Activated naive CD4-positive, alpha-beta T cell treated with anti-CD3 and anti-CD28 coated beads, Interleukin-2, amount 50 U/mL, for 72 hours (primary cell): Measurements from ENCODE around the gene HMBS. TPM values are rescaled to one million over a fixed set of nuclear protein-coding genes. Genes with fewer than 3 reads are reported as not detected.
"Not testable (repeated sequence)": the region's sequence is repeated elsewhere in the genome, so short reads cannot be mapped to it uniquely, and the experiment has no call there.

Source experiments
- ATAC-seq, 2 donors: fragments of 150-1000 bp; cut with Tn5 transposase; 2 replicates each; pipeline ENCODE4 v1.10.0; 2021; ENCODE audit warnings: mild to moderate bottlenecking in 2 of 2, moderate library complexity in 2 of 2
- DNase-seq, 2 donors: peaks; one replicate each; pipeline ENCODE4 v3.0.0; 2021 to 2022; ENCODE audit warnings: low spot score in 2 of 2
- H3K27ac Mint-ChIP-seq, 2 donors: one replicate each; pipeline ENCODE4 v1.8.0; 2022; ENCODE audit warnings: mild to moderate bottlenecking in 2 of 2, mixed read lengths in 2 of 2
- H3K36me3 Mint-ChIP-seq, 2 donors: one replicate each; pipeline ENCODE4 v1.8.0; 2022; ENCODE audit warnings: mixed read lengths in 2 of 2
- H3K9me3 Mint-ChIP-seq, 2 donors: one replicate each; pipeline ENCODE4 v1.8.0; 2022; ENCODE audit warnings: mixed read lengths in 2 of 2
- total RNA-seq, 2 donors: library from RNA; stranded (reverse); gene quantifications; one replicate each; pipeline ENCODE4 v1.2.3, GENCODE V29; 2022

The HMBS gene
- total RNA-seq, 2 donors from 2014 or later = 20.0 to 35.7 TPM

DNA sequence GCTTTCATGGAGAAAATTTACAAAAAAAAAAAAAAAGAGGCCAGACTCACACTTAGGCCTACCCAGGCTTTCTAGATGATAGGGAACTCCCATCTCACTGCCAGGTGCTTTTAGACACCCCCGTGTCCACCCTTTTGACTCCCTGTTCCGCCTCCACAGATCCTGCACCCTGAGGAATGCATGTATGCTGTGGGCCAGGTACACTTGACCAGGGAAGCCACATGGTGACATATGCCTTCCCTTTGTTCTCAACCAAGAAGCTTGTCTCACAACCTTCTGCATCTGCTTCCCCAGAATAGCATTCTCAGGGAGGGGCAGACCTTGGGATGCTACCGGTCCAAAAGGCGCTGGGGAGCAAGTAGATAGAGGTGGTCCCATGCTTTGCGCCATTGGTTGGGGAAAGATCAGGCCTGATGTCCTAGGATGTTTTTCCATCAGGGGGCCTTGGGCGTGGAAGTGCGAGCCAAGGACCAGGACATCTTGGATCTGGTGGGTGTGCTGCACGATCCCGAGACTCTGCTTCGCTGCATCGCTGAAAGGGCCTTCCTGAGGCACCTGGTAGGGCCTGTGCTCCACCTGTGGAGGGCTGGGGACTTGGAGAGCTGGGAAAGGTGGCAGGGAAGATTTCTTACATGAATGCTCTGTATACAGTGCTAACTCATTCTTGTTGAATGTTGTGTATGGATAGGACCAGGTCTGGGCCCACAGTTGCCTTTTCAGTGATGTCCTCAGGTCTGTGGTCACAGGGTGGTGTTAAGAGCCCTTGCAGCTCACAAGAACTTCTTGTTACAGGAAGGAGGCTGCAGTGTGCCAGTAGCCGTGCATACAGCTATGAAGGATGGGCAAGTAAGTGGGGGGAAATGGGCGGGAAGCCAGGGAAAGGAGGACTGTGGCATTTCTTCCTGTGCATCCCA lies 7.5 kb downstream of the HMBS start:
- Mint-ChIP-seq H3K9me3 (no peaks in the 10 kb centered on the region), H3K36me3 (peaks cover 29 to 33% of the 10 kb centered on the region in 2 donors), H3K27ac (peak overlapping the region; percentile 97)
- DNase-seq = no peak
- ATAC-seq = no peak

DNA sequence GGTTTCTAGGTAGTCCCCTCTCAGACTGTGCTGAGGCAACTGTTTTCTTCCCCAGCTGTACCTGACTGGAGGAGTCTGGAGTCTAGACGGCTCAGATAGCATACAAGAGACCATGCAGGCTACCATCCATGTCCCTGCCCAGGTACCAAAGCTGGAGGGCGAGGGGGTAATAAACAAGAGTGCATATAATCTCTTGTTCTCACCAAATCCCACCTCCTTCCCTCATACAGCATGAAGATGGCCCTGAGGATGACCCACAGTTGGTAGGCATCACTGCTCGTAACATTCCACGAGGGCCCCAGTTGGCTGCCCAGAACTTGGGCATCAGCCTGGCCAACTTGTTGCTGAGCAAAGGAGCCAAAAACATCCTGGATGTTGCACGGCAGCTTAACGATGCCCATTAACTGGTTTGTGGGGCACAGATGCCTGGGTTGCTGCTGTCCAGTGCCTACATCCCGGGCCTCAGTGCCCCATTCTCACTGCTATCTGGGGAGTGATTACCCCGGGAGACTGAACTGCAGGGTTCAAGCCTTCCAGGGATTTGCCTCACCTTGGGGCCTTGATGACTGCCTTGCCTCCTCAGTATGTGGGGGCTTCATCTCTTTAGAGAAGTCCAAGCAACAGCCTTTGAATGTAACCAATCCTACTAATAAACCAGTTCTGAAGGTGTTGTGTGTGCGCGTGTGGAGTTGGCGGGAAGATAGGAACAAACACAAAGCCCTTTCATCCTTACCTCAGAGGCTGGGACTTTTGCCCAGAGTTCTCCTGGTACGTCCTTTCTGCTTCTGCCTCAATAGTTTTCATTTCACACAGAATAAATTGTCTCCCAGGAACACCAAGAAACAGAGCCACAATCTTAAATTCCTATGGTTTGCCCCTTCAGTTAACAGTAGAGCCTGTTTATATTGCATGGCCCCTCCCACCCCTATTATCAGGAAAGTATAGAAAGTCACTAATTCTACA lies 8.5 kb downstream of the HMBS start:
- Mint-ChIP-seq H3K36me3 (peaks cover 31 to 33% of the 10 kb centered on the region in 2 donors), H3K9me3 (no peaks in the 10 kb centered on the region), H3K27ac (peak overlapping the region; percentile 97)
- no peak for ATAC-seq
- peak in 1 of 2 donors; percentile 12 for DNase-seq

DNA sequence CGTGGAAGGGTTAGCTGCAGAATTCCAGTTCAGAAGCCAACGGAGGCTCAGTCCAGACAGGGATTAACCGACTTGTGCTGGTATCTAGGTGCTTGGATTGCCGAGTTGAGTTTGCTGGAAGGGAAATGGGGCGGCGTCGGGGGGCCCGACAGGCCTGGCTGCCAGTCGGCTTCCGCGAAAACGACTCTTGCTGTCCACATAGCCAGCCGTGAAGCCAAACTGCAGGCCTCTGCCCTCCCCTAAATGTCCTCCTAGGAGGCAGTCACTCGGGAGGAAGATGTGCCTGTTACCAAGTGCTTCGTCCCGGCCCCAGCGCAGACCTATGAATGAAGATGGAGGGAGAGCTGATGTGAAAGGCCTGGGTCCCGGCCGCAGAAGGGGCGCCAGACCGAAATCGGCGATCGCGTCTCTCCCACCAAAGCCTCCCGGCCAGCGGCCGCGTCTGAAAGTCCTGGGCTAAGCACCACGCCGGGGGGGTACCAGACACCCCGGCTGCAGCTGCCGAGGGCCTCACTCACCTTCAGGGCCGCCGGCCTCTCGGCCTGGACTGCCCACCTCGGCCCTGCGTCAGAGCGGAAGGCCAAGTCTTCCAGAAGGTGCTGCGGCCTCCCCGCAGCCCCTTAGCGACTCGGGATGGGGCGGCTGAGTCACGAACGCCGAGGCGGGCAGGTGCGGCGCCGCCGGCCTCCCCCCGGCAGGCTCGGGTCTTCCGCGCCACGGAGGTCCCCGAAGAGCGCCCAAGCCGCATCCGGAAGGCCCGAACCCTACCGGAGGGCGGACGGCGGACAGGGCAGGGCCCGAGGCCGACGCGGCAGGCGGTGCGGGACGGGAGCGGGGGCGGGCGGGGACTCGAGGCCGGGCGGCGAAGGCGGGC lies 9.5 kb downstream of the HMBS start:
- DNase-seq (peak; percentile 48 to 76), ATAC-seq (peak; percentile 0 to 18)
- Mint-ChIP-seq H3K9me3 (no peaks in the 10 kb centered on the region), H3K27ac (peak overlapping the region; percentile 97), H3K36me3 (peaks cover 33 to 42% of the 10 kb centered on the region in 2 donors)

DNA sequence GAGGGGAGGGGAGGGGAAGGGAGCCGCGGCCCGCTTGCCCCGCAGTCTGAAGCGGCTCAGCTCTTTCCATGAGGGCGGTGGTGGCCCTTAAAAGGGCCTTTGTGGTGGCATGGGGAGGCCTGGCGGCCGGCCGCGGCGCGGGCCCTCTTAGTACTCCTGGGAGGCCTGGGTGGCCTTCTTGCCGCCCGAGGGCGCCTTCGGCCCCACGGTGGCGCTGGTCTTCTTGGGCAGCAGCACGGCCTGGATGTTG lies 10.1 kb downstream of the HMBS start:
- Mint-ChIP-seq H3K27ac (peak overlapping the region; percentile 89 to 97), H3K9me3 (no peaks in the 10 kb centered on the region), H3K36me3 (peaks cover 33 to 44% of the 10 kb centered on the region in 2 donors)
- ATAC-seq (peak; percentile 23 to 39), DNase-seq (peak in 1 of 2 donors; percentile 55)

DNA sequence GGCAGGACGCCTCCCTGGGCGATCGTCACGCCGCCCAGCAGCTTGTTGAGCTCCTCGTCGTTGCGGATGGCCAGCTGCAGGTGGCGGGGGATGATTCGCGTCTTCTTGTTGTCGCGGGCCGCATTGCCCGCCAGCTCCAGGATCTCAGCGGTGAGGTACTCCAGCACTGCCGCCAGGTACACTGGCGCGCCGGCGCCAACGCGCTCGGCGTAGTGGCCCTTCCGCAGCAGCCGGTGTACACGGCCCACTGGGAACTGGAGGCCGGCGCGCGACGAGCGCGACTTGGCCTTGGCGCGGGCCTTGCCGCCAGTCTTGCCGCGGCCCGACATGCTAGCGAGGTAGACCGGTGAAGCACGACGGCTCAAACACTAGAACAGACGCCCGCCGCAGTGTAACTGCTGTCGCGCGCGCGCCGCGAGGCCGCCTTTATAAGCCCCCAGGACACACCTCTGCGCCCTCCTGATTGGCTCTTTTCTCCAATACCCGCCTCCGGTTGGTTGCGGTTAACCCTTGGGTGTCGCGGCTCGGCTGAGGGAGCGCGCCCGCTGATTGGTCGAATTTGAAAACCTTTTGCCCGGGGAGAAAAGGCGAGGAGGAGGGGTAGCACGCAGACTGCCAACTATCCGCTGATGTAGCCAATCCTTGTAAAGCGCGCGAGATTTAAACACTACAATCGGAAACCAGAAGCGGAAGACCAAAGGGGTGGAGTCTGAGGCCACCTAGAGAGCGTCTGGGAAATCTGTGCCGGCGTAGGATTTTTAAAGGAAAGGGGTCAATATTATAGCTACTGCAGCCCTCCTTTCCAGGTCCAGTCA lies 10.6 kb downstream of the HMBS start:
- no peaks in the 10 kb centered on the region for H3K9me3 Mint-ChIP-seq
- peaks cover 36 to 49% of the 10 kb centered on the region in 2 donors for H3K36me3 Mint-ChIP-seq
- H3K27ac Mint-ChIP-seq = peak overlapping the region; percentile 89 to 97
- ATAC-seq (peak; percentile 85 to 86), DNase-seq (peak; percentile 99 to 100)

DNA sequence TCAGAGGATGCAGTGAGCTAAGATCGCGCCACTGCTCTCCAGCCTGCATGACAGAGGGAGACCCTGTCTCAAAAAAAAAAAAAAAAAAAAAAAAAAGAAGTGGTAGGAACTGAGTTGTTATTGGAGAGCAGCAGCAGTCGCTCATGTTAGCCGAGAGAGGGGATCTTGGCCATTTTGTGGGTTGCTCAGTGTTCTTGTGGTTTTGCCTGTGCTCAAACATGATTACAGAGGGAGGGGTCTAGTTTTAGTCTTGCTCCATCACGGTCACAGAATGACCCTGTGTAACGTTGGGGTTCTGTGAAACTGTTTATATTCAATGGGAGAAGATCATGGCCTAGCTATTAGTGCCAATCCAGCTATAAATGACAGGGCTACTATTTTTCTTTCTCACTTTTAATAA lies 15.0 kb downstream of the HMBS start:
- no peaks in the 10 kb centered on the region for H3K9me3 Mint-ChIP-seq
- H3K27ac Mint-ChIP-seq = peak overlapping the region in 1 of 2 donors; percentile 97
- DNase-seq = no peak
- H3K36me3 Mint-ChIP-seq = peaks cover 24 to 51% of the 10 kb centered on the region in 2 donors
- no peak for ATAC-seq

DNA sequence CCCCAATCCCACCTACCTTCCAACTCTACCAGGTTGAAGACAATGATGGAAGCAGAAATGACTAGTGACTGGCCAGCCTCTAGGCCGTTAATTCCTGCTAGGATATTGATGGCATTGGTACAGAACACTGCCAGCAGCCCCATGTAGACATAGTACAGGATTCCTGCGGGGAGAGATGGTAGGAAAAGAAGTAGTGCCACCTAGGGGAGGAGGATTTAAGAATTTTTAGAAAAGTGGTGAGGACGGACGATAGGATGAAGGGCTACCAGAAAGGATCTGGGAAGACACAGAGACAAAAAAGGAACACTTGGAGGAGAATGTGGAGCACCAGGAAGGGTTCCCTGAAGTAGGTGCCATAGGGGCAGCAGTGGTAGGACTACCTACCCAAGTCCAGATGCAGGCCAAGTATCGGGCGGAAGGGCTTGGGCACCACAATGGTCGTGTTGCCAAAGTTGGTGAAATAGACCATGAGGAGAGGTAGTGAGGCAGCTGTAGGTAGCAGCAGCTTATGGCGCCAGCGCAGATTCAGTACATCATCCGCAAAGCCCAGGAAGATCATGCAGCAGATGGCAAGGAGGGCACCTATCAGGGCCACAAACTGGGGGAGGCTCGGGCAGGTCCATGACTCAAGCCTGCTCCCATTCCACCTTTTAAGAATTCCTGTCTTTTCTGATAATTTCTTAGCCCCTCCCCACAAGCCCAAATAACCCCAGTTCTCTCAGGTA lies 15.7 kb downstream of the HMBS start:
- peaks cover 19 to 45% of the 10 kb centered on the region in 2 donors for H3K36me3 Mint-ChIP-seq
- ATAC-seq = no peak
- H3K9me3 Mint-ChIP-seq = no peaks in the 10 kb centered on the region
- H3K27ac Mint-ChIP-seq = peak overlapping the region; percentile 97 to 99
- DNase-seq = no peak

DNA sequence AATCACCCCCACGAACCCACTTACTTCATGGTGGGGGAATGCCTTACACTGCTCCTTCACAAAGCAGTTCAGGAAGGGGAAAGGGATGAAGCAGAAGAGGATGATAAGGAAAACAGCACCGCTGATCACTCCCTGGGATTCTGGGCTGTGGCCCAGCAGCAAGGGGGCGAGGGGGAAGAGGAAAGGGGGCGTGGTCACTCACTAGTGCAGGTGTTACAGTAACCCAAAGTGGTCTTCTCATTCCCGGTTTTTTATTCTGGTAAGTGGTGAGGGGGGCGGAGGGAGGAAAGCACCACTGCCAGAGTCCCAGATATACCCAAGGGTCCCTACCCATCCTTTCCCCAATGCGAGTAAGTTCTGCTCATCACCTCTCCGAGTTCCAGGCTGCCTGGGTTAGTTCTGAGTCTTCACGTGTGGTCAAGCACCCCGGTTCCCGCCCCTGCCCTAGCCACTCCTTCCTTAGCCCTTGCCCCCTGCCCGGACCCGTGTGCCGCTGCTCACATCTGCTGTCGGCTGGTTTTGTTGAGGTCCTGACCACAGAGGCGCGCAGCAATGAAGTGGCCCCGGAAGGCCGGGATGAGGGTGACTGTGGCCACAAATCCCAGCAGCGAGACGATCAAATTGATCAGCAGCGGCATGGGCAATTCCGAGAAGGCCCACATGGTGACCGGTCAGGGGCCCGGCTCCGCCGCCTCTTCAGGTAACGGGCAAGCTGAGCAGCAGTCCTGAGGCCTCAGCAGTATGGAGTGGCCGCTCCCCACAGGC lies 16.5 kb downstream of the HMBS start:
- Mint-ChIP-seq H3K36me3 (peaks cover 17 to 45% of the 10 kb centered on the region in 2 donors), H3K9me3 (no peaks in the 10 kb centered on the region), H3K27ac (peak overlapping the region; percentile 97 to 99)
- peak; percentile 15 to 64 for ATAC-seq
- DNase-seq = peak in 1 of 2 donors; percentile 81

DNA sequence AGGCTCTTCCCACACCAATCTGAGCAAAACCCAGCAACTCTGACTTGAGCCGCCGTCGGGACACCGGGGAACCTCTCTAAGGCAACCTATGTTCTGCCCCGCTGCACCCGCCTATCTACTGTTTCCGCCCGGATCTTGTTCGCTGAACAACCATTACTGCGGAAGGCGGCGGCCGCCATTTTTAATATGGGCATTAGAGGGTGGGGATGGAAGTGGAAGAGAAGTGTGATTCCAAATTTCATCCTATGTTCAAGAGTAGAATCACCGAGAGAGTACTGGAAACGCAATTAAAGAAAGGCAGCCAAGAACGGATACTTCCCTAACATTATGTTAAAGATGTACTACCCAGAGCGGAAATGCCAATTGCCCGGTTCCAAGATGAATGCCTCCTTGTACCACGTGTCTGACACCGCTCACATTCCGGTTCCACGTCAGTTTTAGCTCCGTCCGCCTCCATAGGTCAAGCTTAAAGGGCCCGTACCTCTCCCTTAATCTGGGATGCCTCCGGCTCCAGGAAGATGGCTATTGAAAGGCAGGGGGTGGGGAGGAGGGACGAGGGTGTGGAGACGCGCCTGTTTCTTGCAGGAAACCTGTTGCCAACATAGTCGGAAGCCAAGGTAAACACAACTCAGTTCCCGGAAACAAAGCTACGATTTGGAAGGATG lies 17.2 kb downstream of the HMBS start, which contains the start of gene DPAGT1:
Gene DPAGT1 (minus strand): TSS at position 95 of the 665 bp plus-strand sequence. CDS start 198 bp downstream, outside the sequence.
- DNase-seq (peak; percentile 83), ATAC-seq (peak; percentile 85 to 91)
- Mint-ChIP-seq H3K36me3 (peaks cover 12 to 52% of the 10 kb centered on the region in 2 donors), H3K9me3 (no peaks in the 10 kb centered on the region), H3K27ac (peak within 1 kb of the TSS; percentile 97 to 99)

DNA sequence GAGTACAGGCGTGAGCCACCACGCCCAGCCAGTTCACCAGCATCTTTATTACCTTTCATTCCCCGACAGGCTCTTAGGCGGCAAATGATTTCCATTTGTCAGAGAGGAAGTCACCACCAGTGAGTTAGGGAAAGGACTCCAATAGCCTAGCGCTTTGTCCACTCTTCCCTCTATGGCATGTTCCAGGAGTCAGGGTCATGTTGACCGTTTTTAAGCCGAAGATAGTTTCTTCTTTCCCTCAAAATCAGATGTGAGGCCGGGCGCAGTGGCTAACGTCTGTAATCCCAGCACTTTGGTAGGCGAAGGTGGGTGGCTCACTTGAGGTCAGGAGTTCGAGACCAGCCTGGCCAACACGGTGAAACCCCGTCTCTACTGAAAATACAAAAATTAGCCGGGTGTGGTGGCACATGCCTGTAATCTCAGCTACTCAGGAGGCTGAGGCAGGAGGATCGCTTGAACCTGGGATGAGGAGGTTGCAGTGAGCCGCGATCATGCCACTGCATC lies 18.5 kb downstream of the HMBS start:
- ATAC-seq, H3K9me3 Mint-ChIP-seq, DNase-seq: not testable (repeated sequence)
- H3K36me3 Mint-ChIP-seq = peaks cover 13 to 54% of the 10 kb centered on the region in 2 donors
- peak overlapping the region; percentile 97 to 99 for H3K27ac Mint-ChIP-seq

DNA sequence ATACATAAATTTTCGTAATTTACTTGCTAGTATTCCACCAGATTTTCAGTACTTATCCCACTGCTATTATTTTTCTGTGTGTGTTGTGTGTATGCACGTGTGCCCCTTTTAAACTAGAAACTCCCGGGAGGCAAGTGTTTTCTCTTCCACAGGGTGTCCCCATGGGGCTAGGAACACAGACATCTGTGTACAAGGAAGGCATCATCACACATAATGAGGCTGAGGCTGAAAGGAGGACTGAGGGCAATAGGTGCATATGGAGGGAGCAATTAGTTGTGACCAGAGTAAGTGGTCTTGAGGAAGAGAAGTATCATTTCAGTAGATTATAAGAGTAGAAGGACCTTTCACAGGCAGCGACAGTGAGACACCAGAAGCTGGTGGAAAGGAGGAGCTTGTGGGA lies 19.1 kb downstream of the HMBS start:
- peak overlapping the region; percentile 75 to 97 for H3K27ac Mint-ChIP-seq
- ATAC-seq (no peak), DNase-seq (no peak)
- H3K9me3 Mint-ChIP-seq = no peaks in the 10 kb centered on the region
- peaks cover 19 to 54% of the 10 kb centered on the region in 2 donors for H3K36me3 Mint-ChIP-seq

DNA sequence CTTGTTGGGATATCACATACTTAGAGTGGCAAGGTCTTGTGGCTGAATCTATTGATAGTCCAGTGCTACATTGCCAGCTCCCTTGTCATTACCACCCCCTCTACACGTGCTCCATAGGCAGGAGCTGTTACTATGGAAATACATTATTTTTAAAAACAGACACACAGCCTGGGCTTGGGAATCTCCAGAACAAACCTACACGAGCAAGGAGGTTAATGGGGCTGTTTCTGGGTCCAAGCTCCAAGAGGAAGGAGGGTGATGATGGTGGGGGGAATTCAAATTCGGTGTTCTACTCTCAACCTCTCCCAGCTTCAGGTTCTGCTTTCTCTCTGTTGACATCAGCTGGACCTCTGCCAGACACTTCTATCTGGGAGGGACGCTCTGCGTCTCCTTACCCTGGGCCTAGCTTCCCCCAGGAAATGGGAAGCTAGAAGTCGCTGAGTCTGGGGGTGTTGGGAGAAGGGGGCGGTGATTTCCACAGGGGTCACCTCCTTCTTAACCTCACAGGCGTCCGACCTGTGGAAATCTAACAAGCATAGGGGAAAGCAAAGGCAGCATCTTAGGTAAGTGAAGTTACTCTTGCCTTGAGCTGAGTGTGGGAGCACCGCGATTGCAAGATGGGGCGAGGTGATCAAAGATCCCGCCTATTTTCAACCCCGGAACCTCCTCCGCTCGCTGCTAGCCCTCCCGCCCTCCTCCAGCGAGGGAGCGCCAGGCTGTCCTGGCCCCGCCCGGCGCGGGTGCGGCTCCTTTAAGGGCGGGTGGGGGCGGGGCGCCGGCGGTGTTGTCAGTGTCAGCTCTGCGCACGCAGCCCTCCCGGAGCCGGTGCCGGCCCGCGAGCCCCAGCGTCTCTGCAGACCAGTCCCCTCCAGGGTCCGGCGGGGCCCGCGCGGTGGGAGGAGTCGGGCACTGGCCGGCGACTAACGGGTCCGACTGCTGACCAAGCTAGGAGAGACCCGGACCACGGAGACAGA lies 22.2 kb downstream of the HMBS start, which contains the start of gene C2CD2L:
Gene C2CD2L (plus strand): TSS at position 781 of the 974 bp plus-strand sequence. CDS start 398 bp downstream, outside the sequence.
- no peaks in the 10 kb centered on the region for H3K9me3 Mint-ChIP-seq
- ATAC-seq (peak; percentile 91 to 94), DNase-seq (peak; percentile 88 to 91)
- H3K27ac Mint-ChIP-seq = peak within 1 kb of the TSS; percentile 93 to 95
- peaks cover 19 to 44% of the 10 kb centered on the region in 2 donors for H3K36me3 Mint-ChIP-seq
